Activated T-helper 2 cell treated with anti-CD3 and anti-CD28 coated beads, Interferon-gamma antibody, Interleukin-2, Interleukin-4, amounts not matched to agents 10 μg/mL and 5 μg/mL and 100 μg/mL, durations not matched to agents 14 hours and 24 hours and 36 hours (primary cell): ENCODE measurements around the gene GADL1. TPM values are rescaled to one million over a fixed set of nuclear protein-coding genes. Genes with fewer than 3 reads are reported as not detected.

Source experiments
- DNase-seq: peaks from one replicate; pipeline ENCODE4 v3.0.0; 2021; ENCODE audit warnings: low spot score
- H3K27ac Mint-ChIP-seq: one replicate; pipeline ENCODE4 v1.8.0; 2021; ENCODE audit warnings: mixed read lengths
- H3K27me3 Mint-ChIP-seq: one replicate; pipeline ENCODE4 v1.8.0; 2021; ENCODE audit warnings: low read depth, mixed read lengths
- H3K36me3 Mint-ChIP-seq: one replicate; pipeline ENCODE4 v1.8.0; 2021; ENCODE audit warnings: low read depth, mixed read lengths
- H3K4me1 Mint-ChIP-seq: one replicate; pipeline ENCODE4 v1.8.0; 2021; ENCODE audit warnings: low read depth, mixed read lengths
- H3K4me3 Mint-ChIP-seq: one replicate; pipeline ENCODE4 v1.8.0; 2021; ENCODE audit warnings: low read depth, mild to moderate bottlenecking, moderate library complexity, mixed read lengths
- H3K9me3 Mint-ChIP-seq: one replicate; pipeline ENCODE4 v1.8.0; 2021; ENCODE audit warnings: mixed read lengths
- intact Hi-C: fragments of 100-400 bp; cut with micrococcal nuclease; formaldehyde crosslinking; loops from one replicate; pipeline ENCODE4 v1.15.1; 2023
- total RNA-seq: library from RNA; stranded (reverse); gene quantifications from 2 replicates; pipeline ENCODE4 v1.2.3, GENCODE V29; 2022

GADL1 gene
- total RNA-seq, 1 donor from 2014 or later, result not detected

GRCh38 chr3:30777426-30778113 is 116.9 kb downstream of the GADL1 start:
- no peaks in the 10 kb centered on the region for H3K9me3 Mint-ChIP-seq
- intact Hi-C loops, result no loop called here
- no peak overlapping the region for H3K4me3 Mint-ChIP-seq
- no peak overlapping the region for H3K27ac Mint-ChIP-seq
- no peak for DNase-seq
- no peaks in the 10 kb centered on the region for H3K36me3 Mint-ChIP-seq
- no peaks in the 10 kb centered on the region for H3K4me1 Mint-ChIP-seq
- peaks cover 34% of the 10 kb centered on the region for H3K27me3 Mint-ChIP-seq

GRCh38 chr3:30776186-30776815 is 118.2 kb downstream of the GADL1 start:
- intact Hi-C loops, result no loop called here
- H3K27ac Mint-ChIP-seq, result no peak overlapping the region

GRCh38 chr3:30775040-30775439 is 119.4 kb downstream of the GADL1 start:
- Mint-ChIP-seq H3K27me3 (peaks cover 27% of the 10 kb centered on the region), H3K4me3 (no peak overlapping the region), H3K36me3 (no peaks in the 10 kb centered on the region), H3K27ac (no peak overlapping the region), H3K9me3 (no peaks in the 10 kb centered on the region), H3K4me1 (no peaks in the 10 kb centered on the region)
- intact Hi-C loops, result no loop called here
- DNase-seq, result no peak

More at GRCh38 chr3:30776186-30776815, 118.2 kb downstream of the GADL1 start:
- Mint-ChIP-seq H3K36me3 (no peaks in the 10 kb centered on the region), H3K4me3 (no peak overlapping the region), H3K4me1 (no peaks in the 10 kb centered on the region), H3K27me3 (peaks cover 32% of the 10 kb centered on the region), H3K9me3 (no peaks in the 10 kb centered on the region)
- DNase-seq, result no peak

- H3K27ac Mint-ChIP-seq, result no peak overlapping the region
- no peaks in the 10 kb centered on the region for H3K9me3 Mint-ChIP-seq
- H3K4me1 Mint-ChIP-seq, result peaks cover 2% of the 10 kb centered on the region
These were observed 120.4 kb downstream of the GADL1 start for GRCh38 chr3:30774062-30774461.

DNA sequence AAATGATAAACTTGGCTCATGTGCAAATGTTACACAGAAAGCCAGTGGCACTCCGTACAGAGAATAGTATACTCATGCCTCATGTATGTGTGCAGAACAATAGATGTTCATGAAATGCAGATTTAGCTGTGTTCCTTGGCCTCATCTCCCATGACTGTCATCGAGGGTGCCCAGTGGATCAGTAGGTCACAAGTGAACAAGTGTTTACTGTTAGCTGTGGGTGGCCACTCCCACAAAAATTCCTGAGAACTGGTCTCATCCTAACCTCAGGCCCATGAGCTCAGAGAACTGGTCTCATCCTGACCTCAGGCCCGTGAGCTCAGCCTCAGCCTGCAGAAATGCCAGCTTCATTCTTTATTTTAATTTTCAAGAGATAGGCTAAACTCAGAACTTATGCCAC is 124.1 kb downstream of the GADL1 start:
- intact Hi-C loops, result no loop called here
- H3K4me3 Mint-ChIP-seq, result no peak overlapping the region

More at GRCh38 chr3:30774062-30774461, 120.4 kb downstream of the GADL1 start:
- no peak for DNase-seq
- Mint-ChIP-seq H3K36me3 (no peaks in the 10 kb centered on the region), H3K27me3 (peaks cover 24% of the 10 kb centered on the region), H3K4me3 (no peak overlapping the region)
- intact Hi-C loops, result no loop called here

DNA sequence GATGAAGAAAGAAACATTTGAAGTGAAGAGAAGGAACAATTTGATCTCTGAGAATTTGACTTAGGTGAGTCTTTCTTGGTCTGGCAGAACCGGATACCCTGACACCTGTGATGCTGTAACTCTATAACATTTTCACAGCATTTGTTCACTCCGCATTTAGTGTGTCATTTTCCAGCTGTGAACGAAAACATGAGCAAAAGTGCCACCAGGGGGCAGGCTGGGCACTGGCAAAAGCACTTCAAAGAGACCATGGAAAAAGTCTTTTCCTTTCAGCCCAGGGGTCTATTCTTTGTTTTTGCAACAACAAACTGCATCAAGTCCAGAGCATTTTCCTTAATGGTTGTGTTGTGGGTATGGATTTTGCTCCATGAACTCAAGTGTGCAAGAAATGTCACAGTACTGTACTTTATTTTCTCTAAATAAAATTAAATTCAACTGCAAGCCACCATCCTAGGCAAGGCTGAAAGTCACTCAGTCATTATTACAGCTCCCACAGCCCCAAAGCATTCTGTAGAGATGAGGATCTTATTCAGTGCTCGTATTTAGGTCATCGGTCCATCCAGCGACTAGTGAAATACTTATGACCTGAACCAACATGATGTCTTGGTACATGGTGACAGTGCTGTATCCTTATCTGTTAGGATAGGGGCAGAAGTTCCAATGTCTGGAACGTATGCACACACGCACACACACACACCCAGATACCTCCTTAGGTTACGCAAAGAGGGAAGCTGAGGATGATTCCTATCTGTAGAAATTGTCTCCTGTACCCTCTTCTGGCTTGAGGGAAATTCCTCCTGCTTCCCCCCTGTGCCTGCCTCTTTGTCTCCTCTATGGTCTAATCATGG is 125.5 kb downstream of the GADL1 start:
- H3K36me3 Mint-ChIP-seq, result no peaks in the 10 kb centered on the region

More for the DNA sequence above, 124.1 kb downstream of the GADL1 start:
- Mint-ChIP-seq H3K27ac (no peak overlapping the region), H3K36me3 (no peaks in the 10 kb centered on the region), H3K4me1 (peaks cover 5% of the 10 kb centered on the region), H3K27me3 (peaks cover 34% of the 10 kb centered on the region), H3K9me3 (no peaks in the 10 kb centered on the region)
- DNase-seq, result no peak

GRCh38 chr3:30768046-30768445 is 126.4 kb downstream of the GADL1 start:
- Mint-ChIP-seq H3K4me1 (peaks cover 5% of the 10 kb centered on the region), H3K27me3 (peaks cover 37% of the 10 kb centered on the region), H3K4me3 (no peak overlapping the region), H3K36me3 (no peaks in the 10 kb centered on the region), H3K27ac (no peak overlapping the region), H3K9me3 (no peaks in the 10 kb centered on the region)
- DNase-seq, result no peak
- intact Hi-C loops, result loop anchor here (1.0 to 5.0 kb wide), 2 partner anchors 364 to 1004 kb away; no protein-coding TSS in a partner anchor

More for the DNA sequence above, 125.5 kb downstream of the GADL1 start:
- Mint-ChIP-seq H3K4me3 (no peak overlapping the region), H3K27ac (no peak overlapping the region), H3K4me1 (peaks cover 5% of the 10 kb centered on the region), H3K27me3 (peaks cover 40% of the 10 kb centered on the region), H3K9me3 (no peaks in the 10 kb centered on the region)
- peak; percentile 44 for DNase-seq
- intact Hi-C loops, result loop anchor here (1.0 to 5.0 kb wide), 2 partner anchors 363 to 1003 kb away; no protein-coding TSS in a partner anchor

DNA sequence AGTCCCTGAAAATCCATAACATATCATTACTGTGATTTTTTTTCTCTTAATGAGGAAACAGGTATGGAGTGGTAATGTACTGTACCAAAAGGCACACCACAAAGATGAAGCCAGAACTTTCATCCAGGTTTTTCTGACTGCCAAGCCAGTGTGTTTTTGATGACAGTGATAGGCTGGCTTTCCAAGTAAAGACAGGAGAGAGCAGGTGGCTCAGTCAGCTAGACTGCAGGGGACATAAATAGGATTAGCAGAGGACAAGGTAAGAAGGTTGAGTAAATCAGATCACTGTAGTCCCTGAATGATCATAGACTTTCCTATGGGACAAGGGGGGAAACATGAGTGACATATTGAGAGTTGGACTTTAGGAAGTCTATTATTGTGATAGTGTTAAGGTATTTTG is 127.9 kb downstream of the GADL1 start:
- Mint-ChIP-seq H3K4me1 (peaks cover 5% of the 10 kb centered on the region), H3K36me3 (no peaks in the 10 kb centered on the region), H3K27me3 (peaks cover 25% of the 10 kb centered on the region), H3K27ac (no peak overlapping the region), H3K4me3 (no peak overlapping the region), H3K9me3 (no peaks in the 10 kb centered on the region)
- DNase-seq, result no peak
- intact Hi-C loops, result loop anchor here (5.0 kb wide), 1 partner anchor 1006 kb away; no protein-coding TSS in a partner anchor

DNA sequence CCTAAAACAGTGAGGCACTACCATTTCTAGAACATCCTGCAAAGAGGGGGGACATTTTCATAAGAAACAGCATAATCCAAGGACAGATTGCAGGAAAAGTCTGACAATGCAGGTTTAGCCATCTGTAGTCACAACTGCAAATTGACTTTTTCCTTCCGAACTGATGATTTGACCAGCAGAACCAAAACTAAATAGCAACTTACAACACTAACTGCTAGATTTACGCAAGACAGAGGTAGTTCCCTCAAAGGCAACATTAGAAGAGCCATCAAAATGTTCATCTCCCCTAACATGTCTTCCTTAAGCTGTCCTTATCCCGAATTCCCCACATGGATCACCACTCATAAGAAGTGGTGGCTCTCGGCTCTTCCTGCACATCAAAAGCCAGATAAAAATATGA is 129.6 kb downstream of the GADL1 start:
- H3K27me3 Mint-ChIP-seq, result peaks cover 29% of the 10 kb centered on the region
- intact Hi-C loops, result loop anchor here (5.0 kb wide), 1 partner anchor 1007 kb away; no protein-coding TSS in a partner anchor
- no peaks in the 10 kb centered on the region for H3K9me3 Mint-ChIP-seq
- no peak for DNase-seq
- peaks cover 5% of the 10 kb centered on the region for H3K4me1 Mint-ChIP-seq
- no peak overlapping the region for H3K4me3 Mint-ChIP-seq
- no peaks in the 10 kb centered on the region for H3K36me3 Mint-ChIP-seq
- H3K27ac Mint-ChIP-seq, result no peak overlapping the region

- H3K9me3 Mint-ChIP-seq, result no peaks in the 10 kb centered on the region
- intact Hi-C loops, result no loop called here
- no peak overlapping the region for H3K4me3 Mint-ChIP-seq
- H3K36me3 Mint-ChIP-seq, result no peaks in the 10 kb centered on the region
- H3K27ac Mint-ChIP-seq, result no peak overlapping the region
- peaks cover 33% of the 10 kb centered on the region for H3K27me3 Mint-ChIP-seq
- H3K4me1 Mint-ChIP-seq, result peaks cover 3% of the 10 kb centered on the region
- DNase-seq, result no peak
These were observed 130.2 kb downstream of the GADL1 start for GRCh38 chr3:30764281-30764680.

- no peak overlapping the region for H3K27ac Mint-ChIP-seq
- intact Hi-C loops, result no loop called here
- H3K4me1 Mint-ChIP-seq, result peaks cover 2% of the 10 kb centered on the region
- no peak overlapping the region for H3K4me3 Mint-ChIP-seq
- peaks cover 30% of the 10 kb centered on the region for H3K27me3 Mint-ChIP-seq
- DNase-seq, result no peak
- no peaks in the 10 kb centered on the region for H3K36me3 Mint-ChIP-seq
- no peaks in the 10 kb centered on the region for H3K9me3 Mint-ChIP-seq
These were observed 133.1 kb downstream of the GADL1 start for GRCh38 chr3:30761374-30761773.

DNA sequence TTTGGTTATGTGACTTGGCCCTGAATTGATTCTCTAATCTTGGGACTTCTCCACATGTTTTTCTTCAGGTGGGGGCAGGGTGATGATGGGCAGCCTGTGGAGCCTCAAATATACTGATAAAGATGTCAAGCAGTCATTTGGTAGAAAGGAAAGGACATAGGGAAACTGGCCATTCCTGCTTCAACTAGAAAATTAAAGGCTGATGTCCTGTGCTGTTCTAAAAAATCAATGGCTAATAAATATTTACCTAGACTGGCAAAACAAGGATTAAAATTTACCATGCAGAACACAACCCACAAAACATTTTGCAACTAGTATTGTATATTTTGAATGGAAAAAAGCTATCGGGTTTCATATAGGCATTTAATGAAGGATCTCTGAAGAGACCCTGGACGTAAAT is 133.7 kb downstream of the GADL1 start:
- no peaks in the 10 kb centered on the region for H3K9me3 Mint-ChIP-seq
- H3K4me3 Mint-ChIP-seq, result no peak overlapping the region
- H3K4me1 Mint-ChIP-seq, result peaks cover 2% of the 10 kb centered on the region
- no peak overlapping the region for H3K27ac Mint-ChIP-seq
- no peaks in the 10 kb centered on the region for H3K36me3 Mint-ChIP-seq
- intact Hi-C loops, result no loop called here
- H3K27me3 Mint-ChIP-seq, result peaks cover 28% of the 10 kb centered on the region
- no peak for DNase-seq
